ENCODE results near the gene REX1BD.

The REX1BD gene

GRCh38 chr19:18610245-18610555, 21.6 kb downstream of the REX1BD start:
- TF ChIP-seq CTCF (conservative IDR thresholded peaks at IDR 0.05) (no peak), ZFX (IDR thresholded peaks at IDR 0.05) (no peak)
- H3K27ac ChIP-seq: no peak overlapping the region

GRCh38 chr19:18610556-18611326, 22.1 kb downstream of the REX1BD start:
- TF ChIP-seq ZFX (IDR thresholded peaks at IDR 0.05) (no peak), CTCF (conservative IDR thresholded peaks at IDR 0.05) (no peak)
- no peak overlapping the region for H3K27ac ChIP-seq

DNA sequence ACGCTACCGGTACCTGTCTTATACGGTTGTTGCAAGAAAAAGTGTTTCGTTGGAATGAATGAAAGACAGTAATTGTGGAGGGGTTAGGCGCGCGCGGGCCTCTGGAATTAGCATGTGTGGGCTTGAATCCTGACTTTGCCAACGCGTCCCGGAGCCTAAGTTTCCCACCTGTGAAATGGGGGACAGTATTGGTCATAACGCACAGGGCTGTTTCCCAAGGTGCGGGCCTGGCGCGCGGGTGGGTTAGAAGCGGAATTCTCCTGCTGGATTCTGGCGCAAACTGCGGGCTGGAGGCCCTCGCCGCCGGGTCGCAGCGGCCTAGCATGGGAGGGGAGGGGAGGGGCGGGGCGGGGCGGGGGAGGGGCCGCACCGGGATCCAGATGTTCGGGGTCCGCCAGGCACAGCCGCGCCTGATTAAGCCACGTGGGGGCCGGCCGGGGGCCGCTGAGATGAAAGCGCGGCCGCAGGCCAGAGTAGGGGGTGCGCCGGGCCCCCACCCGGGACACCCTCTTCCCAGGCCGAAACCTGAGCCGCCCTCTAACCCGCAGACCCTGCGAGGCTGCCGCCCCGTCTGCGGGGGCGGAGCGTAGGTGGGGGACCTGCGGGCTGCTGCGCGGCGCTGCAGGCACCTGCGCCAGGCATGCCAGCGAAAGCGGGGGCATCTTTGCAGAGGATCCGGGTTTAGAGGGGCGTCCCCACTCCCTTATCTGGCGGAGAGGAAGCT, 22.9 kb downstream of the REX1BD start:
- TF ChIP-seq CTCF (conservative IDR thresholded peaks at IDR 0.05) (no peak), ZFX (IDR thresholded peaks at IDR 0.05) (no peak)
- no peak overlapping the region for H3K27ac ChIP-seq

DNA sequence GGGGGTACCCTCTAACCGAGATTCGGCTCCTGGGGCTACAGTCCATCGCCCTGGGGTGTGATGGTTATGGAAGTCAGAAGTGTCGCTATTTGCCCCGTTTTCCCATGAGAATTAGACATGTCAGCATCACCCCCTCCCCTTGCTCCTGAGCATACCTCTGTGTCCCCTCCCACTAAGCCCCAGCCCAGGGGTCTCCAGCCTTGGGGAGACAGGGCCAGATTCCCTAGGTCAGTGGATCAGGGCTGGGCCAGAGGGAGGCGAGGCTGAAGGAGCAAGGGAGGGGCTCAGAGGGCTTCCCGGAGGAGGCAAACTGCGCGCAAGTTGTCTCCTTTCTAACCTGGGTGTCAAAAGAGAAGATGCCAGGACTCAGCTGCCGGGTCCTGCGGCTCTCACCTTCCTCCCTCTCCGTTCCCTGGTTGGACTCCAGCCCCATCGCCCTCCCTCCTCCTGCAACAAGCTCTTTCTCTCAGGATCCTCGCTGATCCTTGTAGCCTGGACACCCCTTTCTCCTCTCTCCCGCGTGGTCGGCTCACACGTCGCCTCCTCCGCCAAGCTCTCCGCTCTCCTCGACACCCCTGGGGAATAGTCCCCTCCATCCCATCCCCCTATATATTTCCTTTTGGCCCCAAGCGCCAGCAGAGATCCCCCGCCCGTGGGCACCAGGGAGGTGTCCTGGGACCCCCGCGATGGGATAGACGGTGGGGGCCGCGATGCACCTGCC, 23.6 kb downstream of the REX1BD start:
- TF ChIP-seq CTCF (conservative IDR thresholded peaks at IDR 0.05) (no peak), ZFX (IDR thresholded peaks at IDR 0.05) (no peak)
- no peak overlapping the region for H3K27ac ChIP-seq

DNA sequence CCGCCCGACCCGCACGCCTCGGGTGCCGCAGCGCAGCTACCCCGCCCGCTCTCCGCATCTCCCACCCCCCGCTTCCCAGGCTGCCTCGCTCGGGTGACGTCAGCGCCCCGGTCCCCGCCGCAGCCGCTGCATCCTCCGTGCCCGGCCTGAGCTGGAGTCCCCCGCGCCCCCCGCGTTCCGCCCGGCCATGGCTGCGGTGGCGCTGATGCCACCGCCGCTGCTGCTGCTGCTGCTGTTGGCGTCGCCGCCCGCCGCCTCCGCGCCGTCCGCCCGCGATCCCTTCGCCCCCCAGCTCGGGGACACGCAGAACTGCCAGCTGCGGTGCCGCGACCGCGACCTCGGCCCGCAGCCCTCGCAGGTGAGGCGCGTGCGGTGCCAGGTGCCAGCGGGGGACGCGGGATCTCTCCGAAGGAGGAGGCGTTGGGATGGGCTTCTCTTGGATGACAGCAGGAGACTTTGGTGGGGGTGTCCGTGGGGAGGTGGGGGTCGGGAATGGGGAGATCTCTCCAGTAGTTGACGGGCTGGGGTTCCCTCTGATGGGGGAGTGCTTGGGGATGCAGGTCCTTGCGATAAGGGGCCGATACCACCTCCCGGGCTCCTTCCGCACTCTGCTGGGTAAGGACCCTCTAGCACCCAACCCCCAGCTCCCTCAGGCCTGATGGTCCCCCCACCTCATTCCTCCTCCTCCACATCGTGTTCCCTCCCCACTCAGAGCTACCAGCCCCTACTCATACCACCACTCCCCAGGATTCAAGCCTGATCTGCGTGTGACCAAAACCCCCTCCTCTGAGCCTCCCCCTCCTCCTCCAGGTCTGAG, 24.4 kb downstream of the REX1BD start, which contains the start of gene TMEM59L:
Gene TMEM59L, plus strand, starts transcription at position 99 of the 817 bp plus-strand sequence. Its CDS starts 89 bp downstream, at position 188.
- TF ChIP-seq CTCF (conservative IDR thresholded peaks at IDR 0.05) (no peak), ZFX (IDR thresholded peaks at IDR 0.05) (no peak)
- no peak within 1 kb of the TSS for H3K27ac ChIP-seq

- H3K27ac ChIP-seq: no peak overlapping the region
- TF ChIP-seq CTCF (conservative IDR thresholded peaks at IDR 0.05): no peak
- TF ChIP-seq ZFX (IDR thresholded peaks at IDR 0.05): no peak
These were observed 25.1 kb downstream of the REX1BD start for GRCh38 chr19:18613589-18614234.
